EH (cell line): Measurements from ENCODE around the gene HDDC3.
A peak's percentile ranks its signal among the peaks of the same experiment; 100 is the strongest.
"Not testable (repeated sequence)": the region's sequence is repeated elsewhere in the genome, so short reads cannot be mapped to it uniquely, and the experiment has no call there.

Experiments used
- DNase-seq: peaks from one replicate; pipeline ENCODE4 v3.0.0-alpha.2; 2015; ENCODE audit warnings: low read depth

The HDDC3 gene

DNA sequence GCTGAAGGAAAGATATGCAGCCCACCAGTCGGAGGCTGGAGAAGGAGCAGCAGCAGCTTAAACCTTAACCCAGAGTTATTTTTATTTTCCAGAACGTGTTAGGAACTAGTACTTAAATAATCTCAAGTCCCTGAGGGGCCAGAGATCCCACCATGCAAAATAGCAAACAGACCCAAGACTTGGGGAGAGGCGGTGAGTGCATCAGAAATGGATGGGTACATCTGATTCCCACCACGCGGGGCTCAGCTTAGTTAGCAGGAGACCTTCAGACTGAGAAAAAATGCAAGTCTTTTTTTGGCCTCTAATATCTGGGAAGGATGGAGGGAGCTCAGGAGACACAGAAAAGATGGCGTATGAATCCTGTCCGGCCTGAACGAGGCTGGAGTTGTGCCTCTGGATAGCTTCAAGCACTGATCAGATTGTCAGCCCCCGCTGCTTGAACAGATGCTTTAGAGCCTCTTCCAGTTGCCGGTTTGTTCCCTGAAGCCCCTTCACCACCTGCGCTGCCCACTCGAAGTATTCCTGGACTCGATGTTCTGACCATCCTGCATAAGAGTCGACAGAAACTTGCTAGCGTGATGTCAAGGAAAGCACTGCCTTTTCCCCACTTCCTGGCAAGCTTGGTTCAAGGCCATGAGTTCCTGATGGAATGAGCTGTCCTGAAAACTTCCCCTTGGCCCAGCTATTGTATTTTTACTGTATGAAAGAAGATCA, 1.3 kb downstream of the HDDC3 start:
- DNase-seq, result peak; percentile 16

DNA sequence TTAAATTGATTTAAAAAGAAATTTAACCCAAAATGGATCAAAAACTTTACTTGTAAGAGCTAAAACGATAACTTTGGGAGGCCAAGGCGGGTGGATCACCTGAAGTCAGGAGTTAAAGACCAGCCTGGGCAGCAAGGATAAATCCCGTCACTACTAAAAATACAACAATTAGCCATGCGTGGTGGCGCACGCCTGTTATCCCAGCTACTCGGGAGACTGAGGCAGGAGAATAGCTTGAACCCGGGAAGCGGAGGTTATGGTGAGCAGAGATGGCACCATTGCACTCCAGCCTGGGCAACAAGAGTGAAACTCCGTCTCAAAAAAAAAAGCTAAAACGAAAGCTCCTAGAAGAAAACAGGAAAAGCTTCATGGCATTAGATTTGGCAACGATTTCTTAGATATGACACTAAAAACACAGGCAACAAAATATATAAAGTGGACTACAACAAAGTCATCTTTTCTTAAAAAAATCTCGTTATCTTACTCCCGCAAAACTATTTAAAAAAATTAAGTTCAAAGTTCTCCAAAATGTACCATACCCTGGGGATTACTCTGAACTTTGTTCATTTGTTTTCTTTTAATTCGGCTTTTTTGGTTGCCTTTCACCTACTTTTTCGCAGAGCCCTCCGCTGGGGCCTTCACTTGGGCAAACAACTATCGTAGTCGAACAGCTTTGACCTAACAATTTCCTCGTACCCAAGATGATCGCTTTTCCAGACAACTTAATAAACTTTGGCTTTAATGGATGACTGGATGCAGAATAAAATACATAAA, 2.9 kb downstream of the HDDC3 start:
- DNase-seq, result no peak

DNA sequence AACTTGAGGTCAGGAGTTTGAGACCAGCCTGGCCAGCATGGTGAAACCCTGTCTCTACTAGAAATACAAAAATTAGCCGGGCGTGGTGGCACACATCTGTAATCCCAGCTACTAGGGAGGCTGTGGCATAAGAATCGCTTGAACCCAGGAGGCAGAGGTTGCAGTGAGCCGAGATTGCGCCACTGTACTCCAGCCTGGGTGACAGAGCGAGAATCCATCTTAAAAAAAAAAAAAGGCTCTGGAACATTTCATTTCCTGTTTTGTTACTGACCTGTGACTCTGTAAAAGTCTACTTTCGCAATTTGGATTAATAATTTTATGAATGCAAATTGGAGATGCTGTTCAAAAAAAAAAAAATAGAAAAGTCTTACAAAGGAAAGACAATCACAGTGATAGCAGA, 4.2 kb downstream of the HDDC3 start:
- not testable (repeated sequence) for DNase-seq

DNA sequence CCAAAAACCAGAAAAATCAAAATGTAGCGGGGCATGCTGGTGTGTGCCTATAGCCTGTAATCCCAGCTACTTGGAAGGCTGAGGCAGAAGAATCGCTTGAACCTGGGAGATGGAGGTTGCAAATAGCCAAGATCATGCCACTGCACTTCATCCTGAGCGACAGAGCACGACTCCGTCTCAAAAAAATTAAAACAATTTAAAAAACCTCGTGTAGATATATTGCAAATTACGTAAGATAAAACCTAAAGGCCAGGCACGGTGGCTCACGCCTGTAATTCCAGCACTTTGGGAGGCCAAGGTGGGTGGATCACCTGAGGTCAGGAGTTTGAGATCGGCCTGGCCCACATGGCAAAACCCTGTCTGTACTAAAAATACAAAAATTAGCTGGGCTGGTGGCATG, 5.6 kb downstream of the HDDC3 start:
- not testable (repeated sequence) for DNase-seq

DNA sequence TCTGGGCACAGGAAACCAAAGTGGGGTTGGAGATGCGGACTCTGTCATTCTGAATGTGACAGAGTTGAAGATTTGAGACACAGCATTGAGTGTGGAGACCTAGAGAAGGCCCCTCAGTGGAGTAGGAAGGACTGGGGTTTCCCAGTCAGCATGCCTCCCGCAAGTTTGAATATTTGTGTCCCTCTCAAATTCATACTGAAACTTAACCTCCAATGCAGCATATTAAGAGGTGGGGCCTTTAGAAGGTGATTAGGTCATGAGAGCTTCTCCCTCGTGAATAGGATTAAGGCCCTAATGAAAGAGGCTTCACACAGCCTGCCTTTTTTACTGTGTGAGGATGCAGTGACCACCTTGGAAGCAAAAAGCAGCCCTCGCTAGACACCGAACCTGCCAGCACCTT, 8.0 kb downstream of the HDDC3 start:
- no peak for DNase-seq

DNA sequence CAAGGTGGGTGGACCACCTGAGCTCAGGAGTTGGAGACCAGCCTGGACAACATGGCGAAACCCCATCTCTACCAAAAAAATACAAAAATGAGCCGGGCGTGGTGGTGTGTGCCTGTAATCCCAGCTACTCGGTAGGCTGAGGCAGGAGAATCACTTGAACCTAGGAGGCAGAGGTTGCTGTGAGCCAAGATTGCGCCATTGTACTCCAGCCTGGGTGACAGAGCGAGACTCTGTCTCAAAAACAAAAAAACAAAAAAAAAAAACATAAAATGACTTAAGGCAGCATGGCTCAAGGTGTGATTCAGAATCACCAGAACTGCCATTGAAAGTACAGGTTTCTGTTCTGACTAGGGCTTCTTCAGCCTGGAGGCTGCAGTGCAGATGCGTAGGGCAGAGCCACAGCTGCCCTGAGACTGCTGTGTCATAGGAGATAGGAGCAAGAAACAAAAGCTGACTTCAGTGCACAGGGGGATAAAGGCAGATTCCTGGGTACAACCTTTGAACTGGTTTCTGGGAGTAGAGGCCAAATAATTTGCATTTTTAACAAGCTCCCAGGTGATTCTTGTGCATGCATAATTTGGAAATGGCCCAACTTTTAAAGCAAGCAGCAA, 9.5 kb downstream of the HDDC3 start:
- not testable (repeated sequence) for DNase-seq

DNA sequence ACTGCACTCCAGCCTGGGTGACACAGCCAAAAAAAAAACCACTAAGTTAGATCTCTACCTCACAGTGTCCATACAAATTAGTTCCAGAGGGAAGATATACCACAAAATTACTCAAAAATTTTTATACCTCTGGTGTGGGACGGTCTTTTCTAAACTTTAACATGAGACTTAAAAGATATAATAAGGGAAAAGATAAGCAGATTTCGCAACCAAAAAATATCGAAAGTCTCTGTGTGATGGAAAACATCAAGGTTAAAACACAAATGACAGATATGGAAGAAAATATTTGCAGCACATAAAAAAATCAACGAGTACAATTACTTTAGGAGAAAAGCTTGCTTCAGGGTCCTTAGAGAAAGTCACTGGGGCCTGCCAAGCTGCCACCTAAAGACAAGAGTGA, 10.5 kb downstream of the HDDC3 start:
- no peak for DNase-seq

DNA sequence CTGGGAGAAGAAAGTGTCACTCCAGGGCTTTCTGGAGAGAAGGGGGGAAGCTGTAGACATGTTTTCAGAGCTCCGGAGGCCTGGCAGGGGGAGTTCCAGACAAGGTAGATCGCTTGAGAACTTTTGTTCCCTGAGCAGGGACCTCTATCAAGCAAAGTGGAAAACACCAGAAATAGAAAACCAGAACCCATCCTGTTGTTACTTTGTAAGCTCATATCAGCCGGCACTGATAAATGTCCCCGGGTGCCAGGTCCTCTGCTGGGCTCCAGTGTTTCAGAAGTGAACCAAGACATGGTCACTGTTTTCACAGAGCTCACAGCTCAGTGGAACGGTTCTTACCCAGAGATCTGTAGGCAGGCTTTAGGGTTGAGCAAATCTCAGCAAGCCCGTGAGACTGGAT, 13.5 kb downstream of the HDDC3 start:
- no peak for DNase-seq

DNA sequence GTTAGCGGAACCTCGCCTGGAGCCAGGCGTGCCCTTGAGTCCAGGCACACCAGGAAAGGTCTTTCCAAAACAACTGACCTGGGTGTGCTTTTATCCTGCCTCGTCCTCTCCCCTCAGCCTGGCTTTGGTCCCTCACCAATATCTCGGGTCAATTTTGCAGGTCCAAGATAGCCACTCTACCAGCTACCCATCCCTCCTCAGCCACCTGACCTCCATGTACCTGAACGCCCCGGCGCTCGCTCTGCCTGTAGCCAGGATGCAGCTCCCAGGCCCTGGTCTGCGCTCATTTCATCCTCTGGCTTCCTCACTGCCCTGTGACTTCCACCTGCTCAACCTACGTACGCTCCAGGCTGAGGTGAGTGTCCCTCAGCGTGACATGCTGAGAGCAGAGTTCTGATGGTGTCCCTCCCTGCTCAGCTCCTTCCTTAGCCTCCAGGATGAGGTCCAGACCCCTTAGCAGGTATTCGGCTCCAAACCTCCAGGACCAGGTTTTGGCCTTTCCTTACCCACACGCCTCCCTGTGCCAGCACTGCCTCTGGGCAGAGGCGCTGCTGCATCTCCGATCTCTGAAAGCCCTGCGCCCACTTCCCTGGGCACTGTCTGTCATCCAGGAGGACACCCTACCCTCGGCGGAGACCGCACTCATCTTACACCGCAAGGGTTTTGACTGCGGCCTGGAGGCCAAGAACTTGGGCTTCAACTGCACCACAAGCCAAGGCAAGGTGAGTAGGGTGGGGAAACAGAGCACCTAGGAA, 14.1 kb downstream of the HDDC3 start:
- DNase-seq, result no peak

DNA sequence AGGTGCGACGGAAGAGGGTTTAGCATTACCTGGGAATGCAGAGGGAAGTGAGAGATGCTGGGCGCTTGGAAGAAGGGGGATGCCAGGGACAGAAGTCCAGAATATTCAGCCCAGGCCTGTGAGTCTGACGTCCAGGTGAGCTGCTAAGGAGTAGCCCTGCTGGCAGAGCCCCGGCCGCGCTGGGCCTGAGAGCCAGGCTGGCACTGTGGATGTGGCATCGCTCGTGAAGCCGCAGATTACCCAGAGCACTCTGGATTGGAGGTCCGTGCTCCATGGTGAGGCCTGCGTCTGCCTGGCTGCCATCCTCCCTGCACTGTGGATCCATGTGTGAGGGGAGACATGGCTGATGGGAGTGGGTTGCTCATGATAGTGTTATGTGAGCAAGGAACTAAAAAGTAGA, 14.8 kb downstream of the HDDC3 start:
- DNase-seq, result no peak

DNA sequence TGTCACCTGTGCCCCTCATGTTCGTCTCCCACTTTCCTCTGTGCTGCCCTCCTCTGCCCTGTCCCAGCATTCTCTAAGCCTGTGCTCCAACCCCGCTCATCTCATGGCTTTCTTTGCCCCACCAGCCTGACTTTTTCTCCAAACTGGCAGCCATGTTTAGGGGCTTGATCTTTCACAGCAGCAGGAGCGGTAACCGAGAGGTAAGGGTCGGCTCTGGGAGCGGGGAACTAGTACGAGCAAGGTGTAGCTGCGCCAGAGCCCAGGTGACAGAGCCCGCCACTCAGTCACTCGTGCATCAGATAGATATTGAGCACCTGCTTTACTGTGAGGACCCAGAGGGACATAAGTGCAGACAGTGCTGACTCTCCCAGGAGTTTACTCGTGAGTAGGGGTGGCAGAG, 15.9 kb downstream of the HDDC3 start:
- DNase-seq, result no peak

DNA sequence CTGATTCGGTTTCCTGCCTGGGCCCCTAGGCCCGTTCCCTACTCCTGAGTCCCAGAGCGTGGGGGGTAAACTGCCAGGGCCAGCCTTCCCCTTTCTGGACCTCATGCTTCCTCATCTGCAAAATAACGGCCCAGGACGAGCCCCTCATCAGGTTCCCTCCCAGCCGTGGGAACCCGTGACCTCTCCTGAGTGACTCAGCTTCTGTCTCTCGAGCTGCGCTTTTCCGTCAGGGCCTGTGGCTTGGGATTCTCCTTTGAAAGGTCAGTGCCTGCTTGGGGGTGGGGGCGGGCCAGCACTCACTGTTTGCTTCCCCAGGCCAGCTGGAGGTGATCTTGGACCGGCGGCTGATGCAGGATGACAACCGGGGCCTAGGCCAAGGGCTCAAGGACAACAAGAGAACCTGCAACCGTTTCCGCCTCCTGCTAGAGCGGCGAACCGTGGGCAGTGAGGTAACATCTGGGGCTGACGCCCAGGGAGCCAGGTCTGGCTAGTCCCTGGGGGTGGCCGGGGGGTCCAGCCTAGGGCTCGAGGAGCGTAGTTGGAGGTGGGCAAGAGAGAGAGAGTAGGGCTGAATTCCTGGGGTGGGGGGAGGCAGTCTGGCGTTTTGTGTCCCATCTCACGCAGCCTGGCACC, 16.4 kb downstream of the HDDC3 start:
- DNase-seq, result no peak

DNA sequence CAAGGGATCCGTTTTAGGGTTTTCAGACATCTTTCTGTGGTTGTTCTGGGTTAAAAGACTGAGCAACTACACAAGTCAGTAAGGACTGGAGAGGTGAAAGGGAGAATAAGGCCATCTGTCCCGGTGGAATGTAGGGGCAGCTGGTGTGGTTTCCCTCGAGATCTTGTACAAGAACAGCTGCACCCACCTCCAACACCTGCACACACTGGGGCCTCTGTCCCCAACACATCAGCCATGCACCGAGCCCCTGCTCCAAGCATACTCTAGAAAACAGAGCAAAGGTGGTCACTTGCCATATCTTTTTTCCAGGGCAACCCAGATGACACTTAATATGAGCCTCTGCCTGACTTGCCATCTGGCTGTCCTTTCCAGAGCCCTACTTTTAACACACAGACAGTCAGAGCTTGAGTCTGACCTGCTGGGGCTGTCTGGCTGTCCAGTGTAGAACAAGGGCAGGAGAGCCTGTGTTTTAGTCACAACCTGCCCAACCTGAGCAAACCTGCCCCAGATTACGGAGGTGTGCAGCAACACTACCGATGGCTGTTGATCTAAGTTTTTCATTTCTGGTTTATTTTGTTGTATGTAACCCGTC, 17.0 kb downstream of the HDDC3 start:
- DNase-seq, result no peak

DNA sequence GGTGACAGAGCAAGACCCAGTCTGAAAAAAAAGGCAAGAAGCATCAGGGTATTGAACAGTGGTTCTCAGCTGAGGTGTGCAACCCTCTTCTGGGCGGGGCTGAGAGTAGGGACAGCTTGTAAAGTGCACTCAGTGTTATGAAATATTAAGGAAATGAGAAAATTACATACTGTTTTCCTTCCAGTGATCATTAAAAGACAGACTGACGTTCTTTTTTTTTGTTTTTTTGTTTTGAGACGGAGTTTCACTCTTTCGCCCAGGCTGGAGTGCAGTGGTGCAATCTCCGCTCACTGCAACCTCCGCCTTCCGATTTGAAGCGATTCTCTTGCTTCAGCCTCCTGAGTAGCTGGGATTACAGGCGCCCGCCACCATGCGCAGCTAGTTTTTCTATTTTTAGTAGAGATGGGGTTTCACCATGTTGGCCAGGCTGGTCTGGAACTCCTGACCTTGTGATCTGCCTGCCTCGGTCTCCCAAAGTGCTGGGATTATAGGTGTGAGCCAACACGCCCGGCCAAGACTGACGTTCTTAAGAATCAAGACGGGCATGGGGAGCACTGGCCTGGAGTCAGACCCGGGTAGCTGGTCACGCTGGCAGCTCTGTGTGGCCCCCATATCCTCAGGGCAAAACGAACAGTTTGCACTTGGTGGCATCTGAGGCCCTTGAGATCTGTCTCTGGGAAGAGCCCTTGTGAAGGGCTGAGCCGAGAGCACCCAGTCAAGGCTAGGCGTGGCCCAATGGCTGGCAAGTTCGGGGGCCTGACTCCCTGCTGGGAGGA, 17.9 kb downstream of the HDDC3 start:
- no peak for DNase-seq

DNA sequence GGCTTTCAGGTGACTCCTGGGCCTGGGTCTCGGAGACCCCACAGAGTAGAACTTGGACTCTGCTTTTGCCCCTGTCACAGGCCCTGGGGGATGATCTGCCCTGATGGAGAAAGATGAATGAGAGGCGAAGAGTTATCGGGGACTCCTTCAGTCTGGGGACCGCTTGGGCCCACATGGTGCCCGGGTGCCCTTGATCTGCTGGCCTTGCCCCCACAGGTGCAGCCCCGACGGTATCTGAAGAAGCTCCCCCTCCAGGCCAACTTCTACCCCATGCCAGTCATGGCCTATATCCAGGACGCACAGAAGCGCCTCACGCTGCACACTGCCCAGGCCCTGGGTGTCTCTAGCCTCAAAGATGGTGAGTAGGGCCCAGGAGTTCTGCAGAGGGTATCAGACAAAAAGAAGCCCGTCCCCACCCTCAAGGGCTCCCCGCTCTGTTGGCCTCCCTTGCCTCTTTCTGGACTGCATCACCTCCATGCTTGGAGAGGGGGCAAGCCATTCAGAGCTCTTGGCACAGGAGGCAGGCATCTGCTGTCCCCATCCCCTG, 18.9 kb downstream of the HDDC3 start:
- no peak for DNase-seq

DNA sequence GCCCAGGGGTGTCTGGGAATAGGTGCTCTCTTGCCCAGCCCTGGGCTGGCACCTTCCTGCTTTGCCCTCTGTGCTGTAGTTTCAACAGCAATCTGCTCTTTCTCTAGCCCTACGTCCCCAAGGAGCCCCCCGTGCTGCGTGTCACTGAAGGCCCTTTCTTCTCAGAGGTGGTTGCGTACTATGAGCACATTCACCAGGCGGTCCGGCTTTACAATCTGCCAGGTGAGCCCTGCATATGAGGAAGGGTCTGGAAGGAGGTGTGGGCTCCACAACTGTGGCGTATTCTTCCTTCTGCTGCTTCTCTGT, 19.6 kb downstream of the HDDC3 start:
- no peak for DNase-seq

DNA sequence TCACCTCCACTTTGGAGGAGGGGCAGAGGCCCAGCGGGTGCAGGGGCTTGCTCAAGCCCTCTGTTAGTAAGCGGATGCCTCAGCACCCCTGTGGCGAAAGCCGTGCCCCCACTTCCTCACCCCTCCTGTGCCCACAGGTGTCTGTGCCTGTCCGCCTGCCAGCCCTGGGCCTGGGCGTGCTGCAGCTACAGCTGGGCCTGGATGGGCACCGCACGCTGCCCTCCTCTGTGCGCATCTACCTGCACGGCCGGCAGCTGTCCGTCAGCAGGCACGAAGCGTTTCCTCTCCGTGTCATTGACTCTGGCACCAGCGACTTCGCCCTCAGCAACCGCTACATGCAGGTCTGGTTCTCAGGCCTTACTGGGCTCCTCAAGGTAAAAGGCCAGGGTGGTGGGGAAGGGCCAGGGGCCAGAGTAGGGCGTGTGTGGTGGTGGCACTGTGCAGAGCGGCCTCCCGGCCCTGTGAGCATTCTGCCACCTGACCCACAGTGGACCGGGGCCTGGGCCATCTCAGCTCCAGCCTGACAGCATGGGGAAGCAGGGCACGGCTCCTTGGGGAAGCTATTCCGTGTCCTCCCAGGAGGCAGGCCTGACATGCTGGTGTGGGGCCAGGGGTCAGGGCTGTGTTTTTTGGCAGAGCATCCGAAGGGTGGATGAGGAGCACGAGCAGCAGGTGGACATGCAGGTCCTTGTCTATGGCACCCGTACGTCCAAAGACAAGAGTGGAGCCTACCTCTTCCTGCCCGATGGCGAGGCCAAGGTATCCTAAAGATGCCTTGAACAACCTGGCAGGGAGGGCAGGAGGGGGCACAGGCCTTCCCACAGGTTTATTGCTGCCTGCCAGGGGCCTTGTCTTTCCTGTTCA, 20.2 kb downstream of the HDDC3 start:
- no peak for DNase-seq

DNA sequence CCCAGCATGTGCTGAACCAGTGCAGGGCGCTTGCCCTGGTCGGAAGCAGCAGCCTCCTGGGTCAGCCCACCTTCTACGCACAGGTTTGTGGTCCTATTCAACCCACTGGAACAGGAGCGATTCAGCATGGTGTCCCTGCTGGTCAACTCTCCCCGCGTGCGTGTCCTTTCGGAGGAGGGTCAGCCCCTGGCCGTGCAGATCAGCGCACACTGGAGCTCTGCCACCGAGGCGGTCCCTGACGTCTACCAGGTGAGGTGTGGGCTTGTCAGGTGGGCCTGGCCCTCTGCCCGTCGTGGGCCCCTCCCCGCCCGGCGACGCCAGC, 21.1 kb downstream of the HDDC3 start:
- DNase-seq, result no peak

DNA sequence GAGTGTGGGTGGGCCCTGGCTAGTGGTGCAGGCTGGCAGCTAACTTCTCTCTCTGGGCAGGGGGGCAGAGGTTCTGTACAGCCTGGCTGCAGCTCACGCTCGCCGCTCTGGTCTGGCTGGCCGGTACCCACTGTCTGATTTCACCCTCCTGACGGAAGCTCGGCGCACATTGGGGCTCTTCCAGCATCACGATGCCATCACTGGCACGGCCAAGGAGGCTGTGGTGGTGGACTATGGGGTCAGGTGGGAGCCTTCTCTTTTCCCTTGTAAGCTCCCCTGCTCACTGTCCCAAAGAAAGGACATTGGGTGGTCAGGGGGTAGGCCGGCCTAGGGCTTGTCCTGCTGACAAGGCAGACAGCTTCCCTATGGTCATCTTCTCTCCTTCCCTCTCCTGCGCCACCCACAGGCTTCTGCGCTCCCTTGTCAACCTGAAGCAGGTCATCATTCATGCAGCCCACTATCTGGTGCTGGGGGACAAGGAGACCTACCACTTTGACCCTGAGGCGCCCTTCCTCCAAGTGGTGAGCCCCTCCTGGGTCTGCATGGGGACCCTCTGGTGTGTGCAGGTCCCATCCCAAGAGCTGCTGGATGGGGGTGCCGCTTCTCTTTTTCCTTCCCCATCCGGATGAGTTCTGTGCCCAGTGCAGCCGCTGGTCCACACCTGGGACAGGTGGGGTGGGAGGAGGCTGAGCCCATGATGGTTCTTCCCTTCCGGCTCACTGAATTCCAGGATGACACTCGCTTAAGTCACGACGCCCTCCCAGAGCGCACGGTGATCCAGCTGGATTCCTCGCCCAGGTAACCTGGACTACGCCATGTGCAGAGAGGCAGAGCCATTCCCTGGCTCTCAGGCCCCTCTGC, 21.7 kb downstream of the HDDC3 start:
- DNase-seq, result no peak
